Right atrium auricular region (tissue), 2 donors: ENCODE data around the gene BEND6. TPM values are rescaled to one million over a fixed set of nuclear protein-coding genes. Genes with fewer than 3 reads are reported as not detected.

Experiments
- DNase-seq: peaks from one replicate; pipeline ENCODE4 v3.0.0-alpha.2; 2019; ENCODE audit warnings: low spot score
- H3K27ac ChIP-seq, 2 donors: fragments of 200-600 bp; sonication (generic); 1 replicate in 1 of 2; 2 replicates in 1 of 2; pipeline ENCODE4 v1.5.1; 2016 to 2019
- H3K27me3 ChIP-seq, 2 donors: fragments of 200-600 bp; sonication (generic); one replicate each; pipeline versions ENCODE4 v1.5.1 to v1.6.0; 2017 to 2019
- H3K36me3 ChIP-seq: fragments of 200-600 bp; sonication (generic); one replicate; pipeline ENCODE4 v1.5.1; 2016
- H3K4me1 ChIP-seq, 2 donors: fragments of 200-600 bp; sonication (generic); one replicate each; pipeline versions ENCODE4 v1.5.1 to v1.6.0; 2017 to 2019
- H3K4me3 ChIP-seq, 2 donors: fragments of 200-600 bp; sonication (generic); 1 replicate in 1 of 2; 2 replicates in 1 of 2; pipeline ENCODE4 v1.5.1; 2017 to 2019; ENCODE audit warnings: mild to moderate bottlenecking in 1 of 2, moderate library complexity in 1 of 2
- H3K9me3 ChIP-seq, 2 donors: fragments of 200-600 bp; sonication (generic); one replicate each; pipeline ENCODE4 v1.5.1; 2019
- total RNA-seq, 2 donors: library from RNA; depleted of rRNA; stranded (reverse); fragments of >200 nt; gene quantifications; one replicate each; pipeline ENCODE4 v1.1.0, GENCODE V29; 2016
- TF ChIP-seq, protein P1 (sequence below), 2 donors: fragments of 200-600 bp; sonication (generic); IDR thresholded peaks; one replicate each; pipeline ENCODE4 v1.5.1; 2019; ENCODE audit warnings: antibody characterized with exemption in 2 of 2

BEND6 gene
- total RNA-seq, 2 donors from 2014 or later: 0.43 to 5.9 TPM

DNA sequence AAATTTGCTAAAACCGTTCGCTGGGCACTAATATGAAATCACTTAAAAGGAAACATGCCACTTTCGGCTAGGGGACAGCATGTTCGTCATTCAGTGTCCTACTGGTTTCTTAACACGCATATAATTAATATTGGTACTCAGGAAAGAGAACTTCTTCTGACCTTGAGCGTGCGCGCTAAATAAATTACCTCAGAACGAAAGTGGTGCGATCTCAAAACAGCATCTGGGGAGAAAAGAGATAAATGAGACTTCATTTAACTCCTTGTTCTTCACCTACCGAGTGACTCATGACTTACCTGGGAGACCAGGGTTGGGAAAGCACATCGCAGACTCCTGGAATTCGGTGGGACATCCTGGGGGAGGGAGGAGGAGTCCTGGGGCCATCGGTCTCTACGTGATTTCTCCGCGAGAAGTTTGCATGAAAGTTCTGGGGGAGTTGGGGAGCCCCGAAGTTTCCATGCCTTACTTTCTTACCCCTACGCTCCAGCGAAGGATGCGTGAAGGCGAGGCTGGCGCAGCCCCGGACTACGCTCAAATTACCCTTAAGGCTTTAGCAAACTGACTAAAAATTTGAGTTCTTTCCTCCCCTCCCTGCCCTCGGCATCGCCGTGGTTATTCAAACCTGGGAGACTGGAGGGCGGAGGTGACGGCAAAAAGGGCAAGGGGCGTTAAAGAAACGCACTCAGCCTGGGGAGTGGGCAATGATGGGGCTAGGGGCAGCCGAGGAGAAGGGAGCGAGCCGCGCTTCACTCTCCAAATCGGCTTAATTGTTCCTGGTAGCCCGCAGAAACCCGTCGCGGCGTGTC lies 1.1 kb upstream of the BEND6 start:
- peak overlapping the region; percentile 52 to 60 for H3K4me3 ChIP-seq
- peak overlapping the region; percentile 20 to 28 for H3K27ac ChIP-seq
- H3K4me1 ChIP-seq: peaks cover 0 to 20% of the 10 kb centered on the region in 2 donors
- no peaks in the 10 kb centered on the region for H3K27me3 ChIP-seq
- no peak for DNase-seq
- TF ChIP-seq, protein P1, sequence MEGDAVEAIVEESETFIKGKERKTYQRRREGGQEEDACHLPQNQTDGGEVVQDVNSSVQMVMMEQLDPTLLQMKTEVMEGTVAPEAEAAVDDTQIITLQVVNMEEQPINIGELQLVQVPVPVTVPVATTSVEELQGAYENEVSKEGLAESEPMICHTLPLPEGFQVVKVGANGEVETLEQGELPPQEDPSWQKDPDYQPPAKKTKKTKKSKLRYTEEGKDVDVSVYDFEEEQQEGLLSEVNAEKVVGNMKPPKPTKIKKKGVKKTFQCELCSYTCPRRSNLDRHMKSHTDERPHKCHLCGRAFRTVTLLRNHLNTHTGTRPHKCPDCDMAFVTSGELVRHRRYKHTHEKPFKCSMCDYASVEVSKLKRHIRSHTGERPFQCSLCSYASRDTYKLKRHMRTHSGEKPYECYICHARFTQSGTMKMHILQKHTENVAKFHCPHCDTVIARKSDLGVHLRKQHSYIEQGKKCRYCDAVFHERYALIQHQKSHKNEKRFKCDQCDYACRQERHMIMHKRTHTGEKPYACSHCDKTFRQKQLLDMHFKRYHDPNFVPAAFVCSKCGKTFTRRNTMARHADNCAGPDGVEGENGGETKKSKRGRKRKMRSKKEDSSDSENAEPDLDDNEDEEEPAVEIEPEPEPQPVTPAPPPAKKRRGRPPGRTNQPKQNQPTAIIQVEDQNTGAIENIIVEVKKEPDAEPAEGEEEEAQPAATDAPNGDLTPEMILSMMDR (IDR thresholded peaks at IDR 0.05): no peak
- H3K36me3 ChIP-seq: no peaks in the 10 kb centered on the region
- H3K9me3 ChIP-seq: no peaks in the 10 kb centered on the region

DNA sequence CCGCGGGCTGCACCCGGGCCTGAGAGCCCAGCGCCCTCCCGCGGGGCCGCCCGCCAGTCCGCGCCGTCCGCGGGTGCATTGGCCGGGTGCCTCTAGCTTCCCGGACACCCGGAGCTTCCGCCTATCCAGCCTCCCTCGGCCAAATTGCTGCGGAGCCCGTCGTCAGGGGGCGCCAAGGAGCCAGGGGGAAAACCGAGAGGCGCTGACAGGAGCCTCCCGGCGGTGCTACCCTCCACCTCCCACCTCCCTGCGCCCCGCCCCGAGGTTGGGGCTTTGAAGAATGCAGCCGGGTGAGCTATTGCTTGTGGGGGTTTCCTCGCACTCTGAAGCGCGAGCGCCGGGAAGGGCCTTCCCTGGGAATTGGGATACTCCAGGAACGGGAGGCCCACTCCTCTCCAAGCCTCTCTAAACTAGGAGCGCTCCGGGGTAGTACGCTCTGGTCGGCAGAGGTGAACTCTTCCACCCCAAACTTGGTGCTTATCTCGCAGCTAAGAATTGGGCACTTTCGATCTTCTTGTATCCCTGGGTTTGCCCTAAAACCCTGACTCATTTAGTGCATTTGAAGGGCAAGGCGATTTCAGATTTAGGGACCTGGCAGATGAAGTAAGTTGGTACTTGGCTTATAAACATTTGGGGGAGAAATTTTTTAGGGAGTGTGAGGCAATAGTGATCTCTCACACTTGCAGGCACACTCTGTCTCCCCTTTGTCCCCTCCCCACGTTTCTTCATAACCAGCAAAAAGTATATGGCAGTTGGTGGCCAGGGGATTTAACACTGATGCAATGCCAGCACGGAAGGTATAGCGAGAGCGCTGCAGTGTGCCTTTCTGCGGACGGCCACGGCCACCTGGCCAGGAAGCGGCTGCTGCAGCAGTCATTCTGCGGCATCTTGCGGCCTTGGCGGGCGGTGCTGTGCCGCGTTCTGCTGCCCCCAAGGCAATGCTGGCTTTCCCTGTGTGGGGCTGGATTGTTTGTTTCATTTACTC lies 556 bp downstream of the BEND6 start:
- Histone ChIP-seq H3K27me3 (no peaks in the 10 kb centered on the region), H3K36me3 (no peaks in the 10 kb centered on the region), H3K4me3 (peak overlapping the region; percentile 52 to 60), H3K9me3 (no peaks in the 10 kb centered on the region), H3K27ac (peak overlapping the region; percentile 35 to 42), H3K4me1 (peaks cover 0 to 20% of the 10 kb centered on the region in 2 donors)
- DNase-seq: peak; percentile 68
- TF ChIP-seq, protein P1 (IDR thresholded peaks at IDR 0.05): peak; percentile 71 to 77

DNA sequence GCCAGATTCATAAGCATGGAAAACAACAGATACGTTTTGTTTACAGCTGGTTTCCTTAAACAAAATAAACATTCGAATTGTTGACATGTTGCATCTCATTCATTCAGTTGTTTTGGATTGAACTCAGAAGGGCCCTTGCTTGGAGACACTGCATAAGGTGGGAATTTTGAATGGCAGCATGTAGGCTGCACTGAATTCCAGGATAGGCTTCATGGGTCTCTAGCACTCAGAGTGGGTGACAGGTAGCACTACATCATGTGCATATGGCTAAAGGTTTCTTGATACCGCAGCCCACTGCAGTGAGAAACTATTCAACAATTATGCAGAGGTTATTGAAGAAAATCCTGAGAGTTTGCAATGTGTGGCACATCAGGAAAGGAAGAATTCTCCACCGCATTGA lies 1.6 kb downstream of the BEND6 start:
- no peak overlapping the region for H3K4me3 ChIP-seq
- no peak overlapping the region for H3K27ac ChIP-seq
- no peaks in the 10 kb centered on the region for H3K9me3 ChIP-seq
- no peaks in the 10 kb centered on the region for H3K36me3 ChIP-seq
- no peaks in the 10 kb centered on the region for H3K27me3 ChIP-seq
- H3K4me1 ChIP-seq: peaks cover 0 to 20% of the 10 kb centered on the region in 2 donors
- DNase-seq: no peak
- TF ChIP-seq, protein P1 (IDR thresholded peaks at IDR 0.05): no peak

DNA sequence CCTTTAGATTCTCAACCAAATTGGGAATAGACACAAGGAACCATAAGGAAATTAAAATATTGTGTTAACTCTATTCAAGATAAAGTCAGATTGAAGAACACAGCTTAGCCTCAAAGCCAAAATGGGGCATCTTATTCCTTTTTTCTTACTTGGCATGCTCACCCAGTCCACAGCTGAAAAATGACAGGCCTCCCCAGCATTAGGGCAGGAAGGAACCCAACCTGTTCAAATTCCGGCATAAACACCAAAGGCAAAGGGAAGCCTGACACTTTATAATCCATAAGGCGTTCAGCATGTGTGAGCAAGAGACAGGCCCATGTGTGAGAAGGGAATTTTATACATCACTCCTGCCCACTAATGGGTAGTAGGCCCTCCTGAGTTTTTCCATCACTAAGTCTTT lies 2.9 kb downstream of the BEND6 start:
- H3K4me3 ChIP-seq: no peak overlapping the region

DNA sequence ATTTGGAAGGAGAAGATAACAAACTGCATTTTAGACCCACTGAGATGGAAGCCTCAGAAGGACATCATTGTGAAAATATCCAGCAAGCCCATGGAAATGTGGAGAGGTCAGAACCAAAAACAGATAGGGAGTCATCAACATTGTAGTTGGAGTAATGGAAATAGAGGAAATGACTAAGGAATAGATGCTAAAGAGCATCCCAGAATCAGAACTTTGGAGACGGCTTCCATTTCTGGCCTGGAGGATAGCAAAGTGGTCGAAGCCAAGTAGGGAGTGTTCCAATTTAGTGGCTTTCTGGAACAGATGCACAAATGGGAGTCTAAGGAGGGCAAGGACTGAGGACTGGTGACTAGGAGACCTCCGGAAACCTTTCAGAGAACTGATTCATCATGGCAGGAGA lies 3.6 kb downstream of the BEND6 start:
- H3K4me1 ChIP-seq: peaks cover 0 to 18% of the 10 kb centered on the region in 2 donors
- no peak overlapping the region for H3K4me3 ChIP-seq
- no peaks in the 10 kb centered on the region for H3K36me3 ChIP-seq
- no peaks in the 10 kb centered on the region for H3K9me3 ChIP-seq
- no peak for DNase-seq
- TF ChIP-seq, protein P1 (IDR thresholded peaks at IDR 0.05): no peak
- H3K27ac ChIP-seq: no peak overlapping the region
- no peaks in the 10 kb centered on the region for H3K27me3 ChIP-seq

More for the DNA sequence above, 2.9 kb downstream of the BEND6 start:
- no peaks in the 10 kb centered on the region for H3K27me3 ChIP-seq
- DNase-seq: no peak
- no peak overlapping the region for H3K27ac ChIP-seq
- H3K36me3 ChIP-seq: no peaks in the 10 kb centered on the region
- peaks cover 0 to 20% of the 10 kb centered on the region in 2 donors for H3K4me1 ChIP-seq
- TF ChIP-seq, protein P1 (IDR thresholded peaks at IDR 0.05): no peak
- no peaks in the 10 kb centered on the region for H3K9me3 ChIP-seq
